ENCODE measurements around the gene TBX19.

DNA sequence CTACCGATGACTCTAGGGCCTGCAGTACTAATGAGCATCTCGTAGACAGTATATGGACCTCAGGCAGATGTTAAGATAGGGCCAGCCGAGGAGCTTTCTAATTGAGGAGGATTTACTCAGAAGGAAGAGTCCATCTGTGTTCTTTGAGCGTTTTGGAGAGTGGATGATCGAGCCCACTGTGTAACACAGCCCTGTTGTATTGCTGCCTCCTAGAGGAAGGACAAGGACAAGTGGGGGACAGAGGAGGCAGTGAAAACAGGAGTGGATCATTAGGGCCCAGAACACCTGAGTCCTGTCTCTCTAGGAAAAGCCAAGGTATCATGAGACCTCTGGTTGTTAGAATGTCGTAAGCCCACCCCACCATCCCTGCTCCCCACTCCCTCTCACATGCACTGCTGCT, 62.9 kb downstream of the TBX19 start:
- TF ChIP-seq, protein P1, sequence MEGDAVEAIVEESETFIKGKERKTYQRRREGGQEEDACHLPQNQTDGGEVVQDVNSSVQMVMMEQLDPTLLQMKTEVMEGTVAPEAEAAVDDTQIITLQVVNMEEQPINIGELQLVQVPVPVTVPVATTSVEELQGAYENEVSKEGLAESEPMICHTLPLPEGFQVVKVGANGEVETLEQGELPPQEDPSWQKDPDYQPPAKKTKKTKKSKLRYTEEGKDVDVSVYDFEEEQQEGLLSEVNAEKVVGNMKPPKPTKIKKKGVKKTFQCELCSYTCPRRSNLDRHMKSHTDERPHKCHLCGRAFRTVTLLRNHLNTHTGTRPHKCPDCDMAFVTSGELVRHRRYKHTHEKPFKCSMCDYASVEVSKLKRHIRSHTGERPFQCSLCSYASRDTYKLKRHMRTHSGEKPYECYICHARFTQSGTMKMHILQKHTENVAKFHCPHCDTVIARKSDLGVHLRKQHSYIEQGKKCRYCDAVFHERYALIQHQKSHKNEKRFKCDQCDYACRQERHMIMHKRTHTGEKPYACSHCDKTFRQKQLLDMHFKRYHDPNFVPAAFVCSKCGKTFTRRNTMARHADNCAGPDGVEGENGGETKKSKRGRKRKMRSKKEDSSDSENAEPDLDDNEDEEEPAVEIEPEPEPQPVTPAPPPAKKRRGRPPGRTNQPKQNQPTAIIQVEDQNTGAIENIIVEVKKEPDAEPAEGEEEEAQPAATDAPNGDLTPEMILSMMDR (optimal IDR thresholded peaks at IDR 0.05 in 1 of 3, IDR thresholded peaks at IDR 0.05 in 1 of 3, conservative IDR thresholded peaks at IDR 0.05 in 1 of 3; ENCODE audit: extremely low read depth in 1 of 3, insufficient read depth in 2 of 3, low read length in 3 of 3): peak in 2 of 3 experiments; percentile 10 to 54
- no peak for TF ChIP-seq EZH2 (IDR thresholded peaks at IDR 0.05; ENCODE audit: low read length)

Data from keratinocyte (primary cell).